Measurements from ENCODE around the gene TRIM63. TPM values are rescaled to one million over a fixed set of nuclear protein-coding genes. Genes with fewer than 3 reads are reported as not detected.

Gene TRIM63
- total and polyA plus RNA-seq, 2 of the 8 experiments (the other 6 are each of a cell fraction or from before 2014, with no cell fraction given) = not detected

- no peak for TF ChIP-seq CHD7 (IDR thresholded peaks at IDR 0.05; ENCODE audit: insufficient replicate concordance, low read length)
- TF ChIP-seq FOSL1 (IDR thresholded peaks at IDR 0.05; ENCODE audit: insufficient read depth, low read depth, low read length) = no peak
- TF ChIP-seq BRCA1 (IDR thresholded peaks at IDR 0.05; ENCODE audit: low read depth, low read length) = no peak
These were observed 63.7 kb downstream of the TRIM63 start (continued) for GRCh38 chr1:26003756-26004155.

Data from H1 (cell line).